HepG2 (cell line): ENCODE results near the gene CYP2W1. TPM values are rescaled to one million over a fixed set of nuclear protein-coding genes. Genes with fewer than 3 reads are reported as not detected.

Experiments
- ARHGAP35 ChIP-seq: sonication (generic); formaldehyde crosslinking; IDR thresholded peaks from 2 replicates; pipeline ENCODE4 v1.9.0; 2022; ENCODE audit warnings: mild to moderate bottlenecking, inconsistent platforms, moderate library complexity, missing genetic modification reagents, borderline replicate concordance
- ATF6 ChIP-seq: sonication (generic); formaldehyde crosslinking; conservative IDR thresholded peaks from 2 replicates; pipeline ENCODE4 v1.4.0; 2020; ENCODE audit warnings: missing genetic modification reagents
- CREB1 ChIP-seq, 2 experiments: fragments of 450-650 bp in 1 of 2; IDR thresholded peaks; 2 replicates each; pipeline ENCODE4 v1.6.1; 2016 to 2017; ENCODE audit warnings: control low read depth in 1 of 2, mild to moderate bottlenecking in 1 of 2, missing compliant biosample characterization in 1 of 2, missing genetic modification characterization in 1 of 2
- DMTF1 ChIP-seq: sonication (generic); formaldehyde crosslinking; IDR thresholded peaks from 2 replicates; pipeline ENCODE4 v1.4.0; 2020; ENCODE audit warnings: mild to moderate bottlenecking, missing genetic modification reagents
- HIVEP1 ChIP-seq: sonication (generic); formaldehyde crosslinking; IDR thresholded peaks from 2 replicates; pipeline ENCODE4 v1.4.0; 2020; ENCODE audit warnings: mild to moderate bottlenecking, missing genetic modification reagents
- KAT7 ChIP-seq: IDR thresholded peaks from 2 replicates; pipeline ENCODE4 v1.6.1; 2018; ENCODE audit warnings: borderline replicate concordance, missing compliant biosample characterization
- KMT2A ChIP-seq: sonication (generic); formaldehyde crosslinking; IDR thresholded peaks from 2 replicates; pipeline ENCODE4 v1.4.0; 2020; ENCODE audit warnings: missing genetic modification reagents
- MAX ChIP-seq: IDR thresholded peaks from 2 replicates; pipeline ENCODE4 v1.6.1; 2012; ENCODE audit warnings: inconsistent platforms
- MIER3 ChIP-seq: IDR thresholded peaks from 2 replicates; pipeline ENCODE4 v1.6.1; 2016; ENCODE audit warnings: missing compliant biosample characterization, borderline replicate concordance
- PPARG ChIP-seq: conservative IDR thresholded peaks from 2 replicates; pipeline ENCODE4 v1.6.1; 2016; ENCODE audit warnings: missing biosample characterization, missing genetic modification reagents
- RBAK ChIP-seq: sonication (generic); formaldehyde crosslinking; IDR thresholded peaks from 2 replicates; pipeline ENCODE4 v1.5.1; 2020; ENCODE audit warnings: mild to moderate bottlenecking, missing genetic modification reagents
- REL ChIP-seq: sonication (generic); formaldehyde crosslinking; conservative IDR thresholded peaks from 2 replicates; pipeline ENCODE4 v1.8.0; 2022; ENCODE audit warnings: mild to moderate bottlenecking, missing genetic modification reagents, moderate library complexity
- REPIN1 ChIP-seq: sonication (generic); formaldehyde crosslinking; IDR thresholded peaks from 2 replicates; pipeline ENCODE4 v1.8.0; 2022; ENCODE audit warnings: missing genetic modification reagents, low read depth, mild to moderate bottlenecking, borderline replicate concordance
- SP140L ChIP-seq: sonication (generic); formaldehyde crosslinking; IDR thresholded peaks from 2 replicates; pipeline ENCODE4 v1.4.0; 2020; ENCODE audit warnings: missing genetic modification reagents, borderline replicate concordance
- SRY ChIP-seq: sonication (generic); formaldehyde crosslinking; IDR thresholded peaks from 2 replicates; pipeline ENCODE4 v1.8.0; 2022; ENCODE audit warnings: mild to moderate bottlenecking, missing genetic modification reagents
- ZBTB26 ChIP-seq: IDR thresholded peaks from 2 replicates; pipeline ENCODE4 v1.6.1; 2016; ENCODE audit warnings: missing compliant biosample characterization, missing genetic modification reagents, borderline replicate concordance
- ZKSCAN8 ChIP-seq: IDR thresholded peaks from 2 replicates; pipeline ENCODE4 v1.6.1; 2016; ENCODE audit warnings: borderline replicate concordance, missing genetic modification reagents, missing compliant biosample characterization
- ZNF282 ChIP-seq: fragments of 450-650 bp; IDR thresholded peaks from 2 replicates; pipeline ENCODE4 v1.6.1; 2018; ENCODE audit not compliant: partially characterized antibody
- ZNF30 ChIP-seq: sonication (generic); formaldehyde crosslinking; IDR thresholded peaks from 2 replicates; pipeline ENCODE4 v1.5.0; 2020; ENCODE audit warnings: mild to moderate bottlenecking, missing genetic modification reagents
- ZNF567 ChIP-seq: sonication (generic); formaldehyde crosslinking; IDR thresholded peaks from 2 replicates; pipeline ENCODE4 v1.8.1; 2023; ENCODE audit warnings: mild to moderate bottlenecking, missing genetic modification reagents, borderline replicate concordance
- ZNF598 ChIP-seq: sonication (generic); formaldehyde crosslinking; IDR thresholded peaks from 2 replicates; pipeline ENCODE4 v1.5.1; 2020; ENCODE audit warnings: mild to moderate bottlenecking, missing genetic modification reagents, borderline replicate concordance
- ZNF619 ChIP-seq: sonication (generic); formaldehyde crosslinking; IDR thresholded peaks from 2 replicates; pipeline ENCODE4 v1.4.0; 2020; ENCODE audit warnings: mild to moderate bottlenecking, missing genetic modification reagents
- ZNF740 ChIP-seq: sonication (generic); formaldehyde crosslinking; IDR thresholded peaks from 2 replicates; pipeline ENCODE4 v1.4.0; 2020; ENCODE audit warnings: missing genetic modification reagents
- polyA plus RNA-seq, 8 experiments: library from polyadenylated mRNA; depleted of rRNA in 3 of 8; stranded (reverse) in 7 of 8; unstranded in 1 of 8; fragments of >200 nt; fragmentation: Illumina TruSeq in 4 of 8; extraction: Trizol in 4 of 8; gene quantifications; 2 replicates each; pipeline versions ENCODE4 v1.2.1 to v1.2.3, GENCODE V29; 2011 to 2016; ENCODE audit warnings: low read depth in 4 of 8, missing spikeins in 1 of 8, mixed read lengths in 1 of 8; ENCODE audit not compliant: insufficient read depth in 1 of 8
- total RNA-seq, 5 experiments: library from RNA; depleted of rRNA; stranded (reverse); fragments of >200 nt; fragmentation: Illumina TruSeq; extraction: Trizol; gene quantifications; 2 replicates each; pipeline ENCODE4 v1.2.3, GENCODE V29; 2016; ENCODE audit warnings: low read depth in 1 of 5

CYP2W1 gene
- total and polyA plus RNA-seq, 2 of the 13 experiments (the other 11 are each of a cell fraction or from before 2014, with no cell fraction given) = 19.5 to 31.7 TPM

- TF ChIP-seq MIER3 (CRISPR knock-in tag) = peak; percentile 61; the same call in 1 of the 2 replicates
- TF ChIP-seq ATF6 (CRISPR knock-in tag) = no peak; the same call in 1 of the 2 replicates
- TF ChIP-seq CREB1 (IDR thresholded peaks at IDR 0.05) = no peak
- TF ChIP-seq CREB1 (CRISPR knock-in tag; IDR thresholded peaks at IDR 0.05) = no peak
- peak; percentile 54 for TF ChIP-seq ZBTB26 (CRISPR knock-in tag)
- TF ChIP-seq REL (CRISPR knock-in tag) = no peak
- peak; percentile 94 for TF ChIP-seq ZNF598 (CRISPR knock-in tag)
- TF ChIP-seq ZNF282 = no peak
- TF ChIP-seq SP140L (CRISPR knock-in tag) = peak; percentile 37; the same call in 1 of the 2 replicates
- TF ChIP-seq PPARG (CRISPR knock-in tag) = 0 out of 2 replicates have a peak, but pooled peaks have one; percentile 33
- TF ChIP-seq ZNF619 (CRISPR knock-in tag) = peak; percentile 97
- peak; percentile 18; the same call in 1 of the 2 replicates for TF ChIP-seq ZNF567 (CRISPR knock-in tag)
- no peak for TF ChIP-seq HIVEP1 (CRISPR knock-in tag)
- no peak for TF ChIP-seq DMTF1 (CRISPR knock-in tag)
- TF ChIP-seq ZKSCAN8 (CRISPR knock-in tag) = 0 out of 2 replicates have a peak, but pooled peaks have one; percentile 66
- peak; percentile 83; the same call in 1 of the 2 replicates for TF ChIP-seq ARHGAP35
- TF ChIP-seq KAT7 (CRISPR knock-in tag) = 0 out of 2 replicates have a peak, but pooled peaks have one; percentile 10
- no peak for TF ChIP-seq RBAK
- TF ChIP-seq MAX = peak; percentile 91
- no peak; the same call in 1 of the 2 replicates for TF ChIP-seq SRY (CRISPR knock-in tag)
- peak; percentile 58; the same call in 1 of the 2 replicates for TF ChIP-seq ZNF740 (CRISPR knock-in tag)
- no peak for TF ChIP-seq ZNF30
- TF ChIP-seq KMT2A (CRISPR knock-in tag) = no peak
- peak; percentile 82; the same call in 1 of the 2 replicates for TF ChIP-seq REPIN1
These were observed 25.4 kb upstream of the CYP2W1 start (continued) for GRCh38 chr7:957418-958220.
